Gastrocnemius medialis (tissue), 4 donors: ENCODE data around the gene NDUFAF8. TPM values are rescaled to one million over a fixed set of nuclear protein-coding genes. Genes with fewer than 3 reads are reported as not detected.

Source experiments
- ATAC-seq, 2 donors: fragments of 150-250 bp; one replicate each; pipeline ENCODE4 v1.9.1; 2016
- DNase-seq, 2 donors: peaks; one replicate each; pipeline ENCODE4 v3.0.0-alpha.2; 2019
- H3K27ac ChIP-seq, 4 donors: fragments of 200-600 bp; sonication (generic); 1 replicate in 1 of 4; 2 replicates in 3 of 4; pipeline ENCODE4 v1.5.1; 2016 to 2018; ENCODE audit warnings: mild to moderate bottlenecking in 2 of 4, moderate library complexity in 1 of 4
- H3K27me3 ChIP-seq, 3 donors: fragments of 200-600 bp; sonication (generic) in 2 of 3; 1 replicate in 1 of 3; 2 replicates in 2 of 3; pipeline versions ENCODE4 v1.5.1 to v1.6.0; 2016 to 2019; ENCODE audit warnings: mild to moderate bottlenecking in 1 of 3, moderate library complexity in 1 of 3
- H3K36me3 ChIP-seq, 2 donors: fragments of 200-600 bp; sonication (generic) in 1 of 2; one replicate each; pipeline ENCODE4 v1.5.1; 2017 to 2018
- H3K4me1 ChIP-seq, 2 donors: fragments of 200-600 bp; sonication (generic) in 1 of 2; one replicate each; pipeline ENCODE4 v1.5.1; 2016 to 2017; ENCODE audit warnings: mild to moderate bottlenecking in 2 of 2
- H3K4me3 ChIP-seq, 4 donors: fragments of 200-600 bp; sonication (generic) in 3 of 4; 1 replicate in 1 of 4; 2 replicates in 3 of 4; pipeline ENCODE4 v1.5.1; 2016 to 2019; ENCODE audit warnings: mild to moderate bottlenecking in 2 of 4
- H3K9me3 ChIP-seq, 3 donors: fragments of 200-600 bp; sonication (generic) in 2 of 3; 1 replicate in 1 of 3; 2 replicates in 2 of 3; pipeline ENCODE4 v1.5.1; 2016 to 2019
- POLR2A ChIP-seq, 2 donors: fragments of 450-650 bp; IDR thresholded peaks; one replicate each; pipeline ENCODE4 v1.6.1; 2017; ENCODE audit warnings: antibody characterized with exemption in 2 of 2, mild to moderate bottlenecking in 2 of 2, moderate library complexity in 2 of 2
- in situ Hi-C, 4 donors: fragments of 200-750 bp; cut with MboI; loops; one replicate each; pipeline versions ENCODE4 v1.15.0 to v1.8.0; 2017; ENCODE audit warnings: low sequenced_read_pairs in 4 of 4
- intact Hi-C: fragments of 100-400 bp; cut with DNase I; formaldehyde crosslinking; loops from one replicate; pipeline ENCODE4 v1.15.1; 2023; ENCODE audit warnings: low total_unique reads
- total RNA-seq, 4 donors: library from RNA; depleted of rRNA; stranded (reverse); fragments of >200 nt; gene quantifications; one replicate each; pipeline versions ENCODE4 v1.1.0 to v1.2.3, GENCODE V29; 2016
- TF ChIP-seq, protein P1 (sequence below), 5 experiments: fragments of 450-650 bp in 3 of 5; fragments of 200-600 bp in 2 of 5; sonication (generic) in 2 of 5; IDR thresholded peaks in 4 of 5; conservative IDR thresholded peaks in 1 of 5; 1 replicate in 4 of 5; 2 replicates in 1 of 5; pipeline ENCODE4 v1.5.1; 2016 to 2019; ENCODE audit warnings: antibody characterized with exemption in 5 of 5, mild to moderate bottlenecking in 3 of 5, moderate library complexity in 3 of 5

NDUFAF8 gene
- total RNA-seq, 4 donors from 2014 or later = 39.4 to 700 (median 74.5) TPM

DNA sequence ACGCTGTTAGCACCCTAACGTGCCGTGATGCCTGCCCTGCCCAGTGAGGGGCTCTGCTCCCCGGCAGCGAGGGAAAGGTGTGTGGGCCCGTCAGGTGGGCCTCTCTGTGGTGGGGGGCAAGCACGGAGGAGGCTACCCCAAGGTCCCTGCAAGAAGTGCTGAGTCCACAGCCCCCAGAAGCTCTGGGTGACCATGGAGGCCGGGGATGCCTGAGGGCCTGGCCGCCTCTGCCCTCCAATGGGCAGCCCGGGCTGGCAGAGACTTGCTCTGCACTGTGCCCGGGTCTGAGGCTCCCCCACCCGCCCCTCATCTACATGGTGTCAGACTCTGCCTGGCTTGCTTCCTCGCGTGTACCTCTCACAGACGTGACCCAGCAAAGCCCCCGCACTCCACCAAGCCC, 43.8 kb downstream of the NDUFAF8 start:
- intact Hi-C loops (no loop called here), in situ Hi-C loops (no loop called here)
- H3K4me1 ChIP-seq = peaks cover 0 to 5% of the 10 kb centered on the region in 2 donors
- no peaks in the 10 kb centered on the region for H3K9me3 ChIP-seq
- TF ChIP-seq, protein P1, sequence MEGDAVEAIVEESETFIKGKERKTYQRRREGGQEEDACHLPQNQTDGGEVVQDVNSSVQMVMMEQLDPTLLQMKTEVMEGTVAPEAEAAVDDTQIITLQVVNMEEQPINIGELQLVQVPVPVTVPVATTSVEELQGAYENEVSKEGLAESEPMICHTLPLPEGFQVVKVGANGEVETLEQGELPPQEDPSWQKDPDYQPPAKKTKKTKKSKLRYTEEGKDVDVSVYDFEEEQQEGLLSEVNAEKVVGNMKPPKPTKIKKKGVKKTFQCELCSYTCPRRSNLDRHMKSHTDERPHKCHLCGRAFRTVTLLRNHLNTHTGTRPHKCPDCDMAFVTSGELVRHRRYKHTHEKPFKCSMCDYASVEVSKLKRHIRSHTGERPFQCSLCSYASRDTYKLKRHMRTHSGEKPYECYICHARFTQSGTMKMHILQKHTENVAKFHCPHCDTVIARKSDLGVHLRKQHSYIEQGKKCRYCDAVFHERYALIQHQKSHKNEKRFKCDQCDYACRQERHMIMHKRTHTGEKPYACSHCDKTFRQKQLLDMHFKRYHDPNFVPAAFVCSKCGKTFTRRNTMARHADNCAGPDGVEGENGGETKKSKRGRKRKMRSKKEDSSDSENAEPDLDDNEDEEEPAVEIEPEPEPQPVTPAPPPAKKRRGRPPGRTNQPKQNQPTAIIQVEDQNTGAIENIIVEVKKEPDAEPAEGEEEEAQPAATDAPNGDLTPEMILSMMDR (IDR thresholded peaks at IDR 0.05 in 4 of 5, conservative IDR thresholded peaks at IDR 0.05 in 1 of 5) = no peak
- TF ChIP-seq POLR2A (IDR thresholded peaks at IDR 0.05) = no peak
- H3K4me3 ChIP-seq = no peak overlapping the region
- H3K27ac ChIP-seq = no peak overlapping the region
- DNase-seq (no peak), ATAC-seq (no peak)
- H3K36me3 ChIP-seq = peaks cover 0 to 25% of the 10 kb centered on the region in 2 donors
- H3K27me3 ChIP-seq = no peaks in the 10 kb centered on the region

DNA sequence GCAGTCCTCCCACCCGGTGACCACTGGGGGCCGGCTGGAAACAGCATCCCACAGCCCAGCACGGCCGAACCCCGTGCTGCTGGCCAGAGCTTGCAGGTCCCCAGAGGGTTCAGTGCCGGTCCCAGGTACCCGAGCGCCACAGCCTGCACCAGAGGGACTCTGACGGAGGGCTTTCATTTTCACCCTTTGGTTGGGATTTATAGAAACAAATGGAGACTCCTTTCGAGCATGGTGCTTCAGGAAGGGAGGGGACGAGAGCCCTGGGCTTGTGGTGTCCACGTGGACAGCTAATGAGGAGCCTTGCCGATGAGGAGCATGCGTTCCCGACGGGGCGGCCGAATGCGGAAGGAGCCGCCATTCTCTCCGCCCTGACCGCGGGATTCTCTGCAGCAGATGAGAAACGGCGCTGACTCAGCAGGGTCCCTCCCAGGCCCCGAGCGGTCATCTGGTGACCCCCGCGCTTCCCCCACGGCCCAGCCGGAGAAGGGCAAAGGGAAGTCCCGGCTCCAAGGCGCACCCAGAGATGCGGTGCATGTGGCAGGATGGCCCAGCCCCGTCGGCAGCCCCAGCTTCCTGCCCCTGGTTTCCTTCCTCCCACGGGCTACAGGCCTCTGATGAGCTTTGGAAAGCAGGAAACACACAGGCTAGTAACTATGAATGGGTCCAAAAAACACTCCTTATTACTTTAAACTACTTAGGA, 46.2 kb downstream of the NDUFAF8 start:
- Histone ChIP-seq H3K27ac (peak overlapping the region; percentile 46 to 76 (median 68)), H3K36me3 (peaks cover 0 to 25% of the 10 kb centered on the region in 2 donors), H3K4me3 (peak overlapping the region; percentile 31 to 45 (median 40)), H3K4me1 (peaks cover 0 to 5% of the 10 kb centered on the region in 2 donors), H3K9me3 (no peaks in the 10 kb centered on the region), H3K27me3 (no peaks in the 10 kb centered on the region)
- intact Hi-C loops = no loop called here
- no peak for TF ChIP-seq POLR2A (IDR thresholded peaks at IDR 0.05)
- TF ChIP-seq, protein P1 (IDR thresholded peaks at IDR 0.05 in 4 of 5, conservative IDR thresholded peaks at IDR 0.05 in 1 of 5) = no peak
- DNase-seq (peak; percentile 51 to 57), ATAC-seq (peak; percentile 21 to 37)
- in situ Hi-C loops = no loop called here

DNA sequence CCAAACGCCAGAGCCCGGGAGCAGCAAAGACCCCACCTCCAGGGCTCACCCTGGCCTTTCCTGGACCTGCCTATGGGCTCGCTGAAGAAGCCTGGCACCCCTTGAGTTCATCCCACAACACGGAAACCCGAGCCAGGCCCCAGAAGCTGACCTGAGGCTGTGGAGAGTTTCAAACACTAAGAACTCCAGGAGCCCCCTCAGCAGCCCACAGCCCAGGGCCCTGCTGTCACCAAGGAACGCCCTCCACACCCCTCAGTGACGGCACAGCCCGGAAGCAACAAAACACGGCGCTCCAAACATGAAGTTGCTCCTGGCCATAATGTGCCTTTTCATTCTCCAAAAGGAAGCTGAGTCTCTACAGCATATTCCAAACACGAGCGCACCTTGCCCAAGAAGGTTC, 46.8 kb downstream of the NDUFAF8 start:
- intact Hi-C loops (no loop called here), in situ Hi-C loops (no loop called here)
- peak overlapping the region; percentile 31 to 45 (median 40) for H3K4me3 ChIP-seq
- peaks cover 0 to 5% of the 10 kb centered on the region in 2 donors for H3K4me1 ChIP-seq
- H3K27me3 ChIP-seq = no peaks in the 10 kb centered on the region
- ATAC-seq = peak in 1 of 2 donors; percentile 18
- H3K9me3 ChIP-seq = no peaks in the 10 kb centered on the region
- DNase-seq = no peak
- TF ChIP-seq, protein P1 (IDR thresholded peaks at IDR 0.05 in 4 of 5, conservative IDR thresholded peaks at IDR 0.05 in 1 of 5) = no peak
- TF ChIP-seq POLR2A (IDR thresholded peaks at IDR 0.05) = no peak
- H3K27ac ChIP-seq = peak overlapping the region; percentile 46 to 76 (median 68)
- H3K36me3 ChIP-seq = peaks cover 0 to 23% of the 10 kb centered on the region in 2 donors

DNA sequence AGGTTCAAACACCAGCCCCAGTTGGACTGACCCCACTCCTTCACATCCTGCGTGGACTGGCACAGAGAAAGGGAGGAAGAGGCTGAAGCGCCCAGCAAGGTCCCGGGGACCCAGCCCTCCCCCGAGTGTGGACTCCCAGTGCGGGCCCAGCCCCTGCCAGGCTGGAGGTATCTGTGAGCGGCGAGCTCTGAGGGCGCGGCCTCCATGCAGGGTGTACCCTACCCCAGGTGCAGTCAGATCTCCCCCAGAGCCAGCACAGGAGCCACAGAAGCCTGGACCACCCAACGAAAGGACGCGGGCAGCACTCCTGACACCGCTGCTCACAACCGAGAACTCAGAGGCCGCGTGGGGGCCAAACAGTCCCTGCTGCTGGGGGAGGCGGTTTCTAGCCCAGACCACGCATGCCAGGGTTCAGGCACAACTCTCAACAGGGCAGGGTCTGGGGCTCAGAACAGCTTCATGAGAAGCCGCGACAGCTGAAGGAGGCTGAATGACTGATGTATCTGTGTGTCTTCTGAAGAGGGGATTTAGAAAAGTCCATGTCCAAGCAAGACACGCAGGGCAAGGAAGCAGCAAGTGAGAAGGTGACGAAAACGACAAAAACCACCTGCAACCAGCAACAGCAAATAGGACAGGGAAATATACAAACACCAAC, 47.5 kb downstream of the NDUFAF8 start:
- DNase-seq = no peak
- no peak overlapping the region for H3K4me3 ChIP-seq
- intact Hi-C loops (no loop called here), in situ Hi-C loops (no loop called here)
- peaks cover 0 to 22% of the 10 kb centered on the region in 2 donors for H3K36me3 ChIP-seq
- no peaks in the 10 kb centered on the region for H3K27me3 ChIP-seq
- H3K4me1 ChIP-seq = peaks cover 0 to 5% of the 10 kb centered on the region in 2 donors
- H3K9me3 ChIP-seq = no peaks in the 10 kb centered on the region
- no peak for ATAC-seq
- TF ChIP-seq POLR2A (IDR thresholded peaks at IDR 0.05) = no peak
- TF ChIP-seq, protein P1 (IDR thresholded peaks at IDR 0.05 in 4 of 5, conservative IDR thresholded peaks at IDR 0.05 in 1 of 5) = no peak
- peak overlapping the region; percentile 46 to 76 (median 68) for H3K27ac ChIP-seq
